HepG2 (cell line): ENCODE data around the gene CPSF4. TPM values are rescaled to one million over a fixed set of nuclear protein-coding genes. Genes with fewer than 3 reads are reported as not detected.

Source experiments
- CREM ChIP-seq, 2 experiments: sonication (generic) in 1 of 2; formaldehyde crosslinking in 1 of 2; IDR thresholded peaks; 2 replicates each; pipeline versions ENCODE4 v1.4.0 to v1.6.1; 2016 to 2020; ENCODE audit warnings: antibody characterized with exemption in 1 of 2, mild to moderate bottlenecking in 1 of 2, missing genetic modification reagents in 1 of 2
- HMGA1 ChIP-seq: sonication (generic); formaldehyde crosslinking; conservative IDR thresholded peaks from 2 replicates; pipeline ENCODE4 v1.4.0; 2020; ENCODE audit warnings: missing genetic modification reagents
- HOXA7 ChIP-seq: sonication (generic); formaldehyde crosslinking; IDR thresholded peaks from 2 replicates; pipeline ENCODE4 v1.8.1; 2022; ENCODE audit warnings: mild to moderate bottlenecking, missing genetic modification reagents, moderate library complexity
- NAIF1 ChIP-seq: sonication (generic); formaldehyde crosslinking; IDR thresholded peaks from 2 replicates; pipeline ENCODE4 v1.5.0; 2020; ENCODE audit warnings: mild to moderate bottlenecking, missing genetic modification reagents, borderline replicate concordance
- NONO ChIP-seq, 2 experiments: fragments of 450-650 bp in 1 of 2; sonication (generic) in 1 of 2; formaldehyde crosslinking in 1 of 2; IDR thresholded peaks in 1 of 2; conservative IDR thresholded peaks in 1 of 2; 2 replicates each; pipeline versions ENCODE4 v1.6.1 to v1.8.0; 2017 to 2022; ENCODE audit warnings: mild to moderate bottlenecking in 1 of 2, missing genetic modification reagents in 1 of 2, moderate library complexity in 1 of 2
- NPAS2 ChIP-seq: sonication (generic); formaldehyde crosslinking; IDR thresholded peaks from 2 replicates; pipeline ENCODE4 v1.8.0; 2022; ENCODE audit warnings: mild to moderate bottlenecking, missing genetic modification reagents, borderline replicate concordance
- SIX1 ChIP-seq: sonication (generic); formaldehyde crosslinking; IDR thresholded peaks from 2 replicates; pipeline ENCODE4 v1.4.0; 2020; ENCODE audit warnings: missing genetic modification reagents, borderline replicate concordance
- TAF1 ChIP-seq: sonication (generic); formaldehyde crosslinking; IDR thresholded peaks from 2 replicates; pipeline ENCODE4 v1.4.0; 2020; ENCODE audit warnings: missing genetic modification reagents
- ZBTB20 ChIP-seq: sonication (generic); formaldehyde crosslinking; IDR thresholded peaks from 2 replicates; pipeline ENCODE4 v1.8.1; 2023; ENCODE audit warnings: missing genetic modification reagents, low read depth, mild to moderate bottlenecking, borderline replicate concordance
- ZBTB8A ChIP-seq: sonication (generic); formaldehyde crosslinking; IDR thresholded peaks from 2 replicates; pipeline ENCODE4 v1.4.0; 2020; ENCODE audit warnings: mild to moderate bottlenecking, low read depth, missing genetic modification reagents, borderline replicate concordance
- ZC3H13 ChIP-seq: sonication (generic); formaldehyde crosslinking; IDR thresholded peaks from 2 replicates; pipeline ENCODE4 v1.8.1; 2023; ENCODE audit warnings: mild to moderate bottlenecking, missing genetic modification reagents, moderate library complexity
- ZNF274 ChIP-seq: sonication (generic); formaldehyde crosslinking; IDR thresholded peaks from 2 replicates; pipeline ENCODE4 v1.5.1; 2020; ENCODE audit warnings: mild to moderate bottlenecking, missing genetic modification reagents
- ZNF333 ChIP-seq: sonication (generic); formaldehyde crosslinking; IDR thresholded peaks from 2 replicates; pipeline ENCODE4 v1.4.0; 2020; ENCODE audit warnings: mild to moderate bottlenecking, missing genetic modification reagents, borderline replicate concordance
- ZNF33A ChIP-seq: sonication (generic); formaldehyde crosslinking; IDR thresholded peaks from 2 replicates; pipeline ENCODE4 v1.5.1; 2020; ENCODE audit warnings: missing genetic modification reagents, mild to moderate bottlenecking, moderate library complexity, borderline replicate concordance
- ZNF446 ChIP-seq: sonication (generic); formaldehyde crosslinking; IDR thresholded peaks from 2 replicates; pipeline ENCODE4 v1.5.0; 2020; ENCODE audit warnings: mild to moderate bottlenecking, missing genetic modification reagents
- ZNF570 ChIP-seq: sonication (generic); formaldehyde crosslinking; IDR thresholded peaks from 2 replicates; pipeline ENCODE4 v1.4.0; 2020; ENCODE audit warnings: mild to moderate bottlenecking, missing genetic modification reagents, borderline replicate concordance
- ZNF598 ChIP-seq: sonication (generic); formaldehyde crosslinking; IDR thresholded peaks from 2 replicates; pipeline ENCODE4 v1.5.1; 2020; ENCODE audit warnings: mild to moderate bottlenecking, missing genetic modification reagents, borderline replicate concordance
- ZNF678 ChIP-seq: sonication (generic); formaldehyde crosslinking; IDR thresholded peaks from 2 replicates; pipeline ENCODE4 v1.4.0; 2020; ENCODE audit warnings: mild to moderate bottlenecking, missing genetic modification reagents
- polyA plus RNA-seq, 8 experiments: library from polyadenylated mRNA; depleted of rRNA in 3 of 8; stranded (reverse) in 7 of 8; unstranded in 1 of 8; fragments of >200 nt; fragmentation: Illumina TruSeq in 4 of 8; extraction: Trizol in 4 of 8; gene quantifications; 2 replicates each; pipeline versions ENCODE4 v1.2.1 to v1.2.3, GENCODE V29; 2011 to 2016; ENCODE audit warnings: low read depth in 4 of 8, missing spikeins in 1 of 8, mixed read lengths in 1 of 8; ENCODE audit not compliant: insufficient read depth in 1 of 8
- total RNA-seq, 5 experiments: library from RNA; depleted of rRNA; stranded (reverse); fragments of >200 nt; fragmentation: Illumina TruSeq; extraction: Trizol; gene quantifications; 2 replicates each; pipeline ENCODE4 v1.2.3, GENCODE V29; 2016; ENCODE audit warnings: low read depth in 1 of 5
- TF ChIP-seq, protein P1 (sequence below): sonication (generic); formaldehyde crosslinking; IDR thresholded peaks from 2 replicates; pipeline ENCODE4; 2020; ENCODE audit warnings: missing genetic modification reagents, mild to moderate bottlenecking, borderline replicate concordance
- TF ChIP-seq, protein P2 (sequence below): sonication (generic); formaldehyde crosslinking; conservative IDR thresholded peaks from 2 replicates; pipeline ENCODE4 v1.4.0; 2020; ENCODE audit warnings: missing genetic modification reagents
- TF ChIP-seq, protein P3 (sequence below): IDR thresholded peaks from 2 replicates; pipeline ENCODE4 v1.6.1; 2016; ENCODE audit warnings: mild to moderate bottlenecking

Gene CPSF4
- total and polyA plus RNA-seq, 2 of the 13 experiments (the other 11 are each of a cell fraction or from before 2014, with no cell fraction given) = 34.1 to 49.6 TPM

DNA sequence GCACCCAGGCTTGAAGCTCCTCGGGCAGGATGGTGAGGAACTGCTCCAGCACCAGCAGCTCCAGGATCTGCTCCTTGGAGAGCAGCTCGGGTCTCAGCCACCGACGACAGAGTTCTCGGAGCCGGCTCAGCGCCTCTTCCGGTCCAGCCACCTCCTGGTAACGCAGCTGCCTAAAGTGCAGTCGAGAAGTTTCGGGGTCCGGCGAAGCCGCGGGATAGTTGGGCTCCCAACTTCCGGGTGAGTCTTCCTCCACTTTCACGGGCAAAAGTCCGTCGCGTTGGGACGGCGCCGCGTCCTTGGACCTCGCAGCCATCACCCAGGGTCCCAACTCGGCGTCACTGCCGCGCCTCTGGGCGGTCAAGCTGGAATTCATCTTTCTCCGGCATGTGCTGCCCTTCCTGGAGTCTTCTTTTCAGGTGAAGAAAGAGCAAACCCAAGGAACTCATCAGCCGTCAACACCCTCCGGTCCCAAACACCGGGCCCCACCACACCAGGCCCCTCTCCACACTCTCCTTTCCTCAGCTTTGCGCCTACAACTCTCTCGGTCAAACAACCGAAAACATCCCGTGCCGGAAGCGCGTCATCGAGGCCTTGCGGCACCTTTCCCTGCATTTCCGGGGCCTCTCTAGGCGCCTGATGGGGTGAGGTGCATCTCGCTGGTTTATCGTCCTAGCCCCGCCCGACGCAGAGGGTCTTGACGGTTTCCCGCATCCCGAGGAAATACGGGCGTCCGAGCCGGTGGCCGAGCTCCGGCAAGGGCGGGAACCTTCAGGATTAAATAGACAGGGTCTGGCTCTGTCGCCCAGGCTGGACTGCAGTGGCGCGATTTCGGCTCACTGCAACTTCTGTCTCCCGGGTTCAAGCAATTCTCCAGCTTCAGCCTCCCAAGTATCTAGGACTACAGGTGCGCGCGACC is 61.2 kb downstream of the CPSF4 start, which contains the start of gene ZNF394 (continued):
- TF ChIP-seq, protein P1, sequence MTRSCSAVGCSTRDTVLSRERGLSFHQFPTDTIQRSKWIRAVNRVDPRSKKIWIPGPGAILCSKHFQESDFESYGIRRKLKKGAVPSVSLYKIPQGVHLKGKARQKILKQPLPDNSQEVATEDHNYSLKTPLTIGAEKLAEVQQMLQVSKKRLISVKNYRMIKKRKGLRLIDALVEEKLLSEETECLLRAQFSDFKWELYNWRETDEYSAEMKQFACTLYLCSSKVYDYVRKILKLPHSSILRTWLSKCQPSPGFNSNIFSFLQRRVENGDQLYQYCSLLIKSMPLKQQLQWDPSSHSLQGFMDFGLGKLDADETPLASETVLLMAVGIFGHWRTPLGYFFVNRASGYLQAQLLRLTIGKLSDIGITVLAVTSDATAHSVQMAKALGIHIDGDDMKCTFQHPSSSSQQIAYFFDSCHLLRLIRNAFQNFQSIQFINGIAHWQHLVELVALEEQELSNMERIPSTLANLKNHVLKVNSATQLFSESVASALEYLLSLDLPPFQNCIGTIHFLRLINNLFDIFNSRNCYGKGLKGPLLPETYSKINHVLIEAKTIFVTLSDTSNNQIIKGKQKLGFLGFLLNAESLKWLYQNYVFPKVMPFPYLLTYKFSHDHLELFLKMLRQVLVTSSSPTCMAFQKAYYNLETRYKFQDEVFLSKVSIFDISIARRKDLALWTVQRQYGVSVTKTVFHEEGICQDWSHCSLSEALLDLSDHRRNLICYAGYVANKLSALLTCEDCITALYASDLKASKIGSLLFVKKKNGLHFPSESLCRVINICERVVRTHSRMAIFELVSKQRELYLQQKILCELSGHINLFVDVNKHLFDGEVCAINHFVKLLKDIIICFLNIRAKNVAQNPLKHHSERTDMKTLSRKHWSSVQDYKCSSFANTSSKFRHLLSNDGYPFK (CRISPR knock-in tag) = no peak; the same call in 1 of the 2 replicates
- no peak for TF ChIP-seq HMGA1 (CRISPR knock-in tag)
- no peak for TF ChIP-seq NPAS2 (CRISPR knock-in tag)
- no peak for TF ChIP-seq ZBTB8A (CRISPR knock-in tag)
- TF ChIP-seq, protein P2, sequence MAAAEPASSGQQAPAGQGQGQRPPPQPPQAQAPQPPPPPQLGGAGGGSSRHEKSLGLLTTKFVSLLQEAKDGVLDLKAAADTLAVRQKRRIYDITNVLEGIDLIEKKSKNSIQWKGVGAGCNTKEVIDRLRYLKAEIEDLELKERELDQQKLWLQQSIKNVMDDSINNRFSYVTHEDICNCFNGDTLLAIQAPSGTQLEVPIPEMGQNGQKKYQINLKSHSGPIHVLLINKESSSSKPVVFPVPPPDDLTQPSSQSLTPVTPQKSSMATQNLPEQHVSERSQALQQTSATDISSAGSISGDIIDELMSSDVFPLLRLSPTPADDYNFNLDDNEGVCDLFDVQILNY (CRISPR knock-in tag) = no peak
- peak; percentile 64; the same call in 1 of the 2 replicates for TF ChIP-seq ZNF598 (CRISPR knock-in tag)
- TF ChIP-seq ZNF446 (CRISPR knock-in tag) = peak; percentile 70
- no peak for TF ChIP-seq ZNF33A (CRISPR knock-in tag)
- no peak for TF ChIP-seq ZC3H13 (CRISPR knock-in tag)
- no peak for TF ChIP-seq ZNF570
- TF ChIP-seq ZNF678 (CRISPR knock-in tag) = no peak
- TF ChIP-seq, protein P3, sequence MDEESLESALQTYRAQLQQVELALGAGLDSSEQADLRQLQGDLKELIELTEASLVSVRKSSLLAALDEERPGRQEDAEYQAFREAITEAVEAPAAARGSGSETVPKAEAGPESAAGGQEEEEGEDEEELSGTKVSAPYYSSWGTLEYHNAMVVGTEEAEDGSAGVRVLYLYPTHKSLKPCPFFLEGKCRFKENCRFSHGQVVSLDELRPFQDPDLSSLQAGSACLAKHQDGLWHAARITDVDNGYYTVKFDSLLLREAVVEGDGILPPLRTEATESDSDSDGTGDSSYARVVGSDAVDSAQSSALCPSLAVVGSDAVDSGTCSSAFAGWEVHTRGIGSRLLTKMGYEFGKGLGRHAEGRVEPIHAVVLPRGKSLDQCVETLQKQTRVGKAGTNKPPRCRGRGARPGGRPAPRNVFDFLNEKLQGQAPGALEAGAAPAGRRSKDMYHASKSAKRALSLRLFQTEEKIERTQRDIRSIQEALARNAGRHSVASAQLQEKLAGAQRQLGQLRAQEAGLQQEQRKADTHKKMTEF (CRISPR knock-in tag) = peak; percentile 54
- TF ChIP-seq HOXA7 (CRISPR knock-in tag) = no peak
- TF ChIP-seq NAIF1 (CRISPR knock-in tag) = no peak
- peak; percentile 87 for TF ChIP-seq TAF1 (CRISPR knock-in tag)
- no peak for TF ChIP-seq NONO (IDR thresholded peaks at IDR 0.05)
- TF ChIP-seq NONO (CRISPR knock-in tag; conservative IDR thresholded peaks at IDR 0.05) = peak; percentile 76; the same call in 1 of the 2 replicates
- TF ChIP-seq CREM (IDR thresholded peaks at IDR 0.05) = peak; percentile 98
- TF ChIP-seq CREM (CRISPR knock-in tag; IDR thresholded peaks at IDR 0.05) = peak; percentile 48; the same call in 1 of the 2 replicates
- 0 out of 2 replicates have a peak, but pooled peaks have one; percentile 18 for TF ChIP-seq ZBTB20
- TF ChIP-seq ZNF333 (CRISPR knock-in tag) = no peak; the same call in 1 of the 2 replicates
- TF ChIP-seq ZNF274 (CRISPR knock-in tag) = peak; percentile 81
- TF ChIP-seq SIX1 (CRISPR knock-in tag) = 0 out of 2 replicates have a peak, but pooled peaks have one; percentile 16
